ENCODE measurements around the gene RPL37.
"Not testable (repeated sequence)": the region's sequence is repeated elsewhere in the genome, so short reads cannot be mapped to it uniquely, and the experiment has no call there.

The RPL37 gene

GRCh38 chr5:40834849-40835787 lies at the start of gene RPL37:
Gene RPL37 (minus strand): TSS chr5:40835222. CDS start chr5:40835185, 37 bp downstream.
- DNase-seq = peak; percentile 86

DNA sequence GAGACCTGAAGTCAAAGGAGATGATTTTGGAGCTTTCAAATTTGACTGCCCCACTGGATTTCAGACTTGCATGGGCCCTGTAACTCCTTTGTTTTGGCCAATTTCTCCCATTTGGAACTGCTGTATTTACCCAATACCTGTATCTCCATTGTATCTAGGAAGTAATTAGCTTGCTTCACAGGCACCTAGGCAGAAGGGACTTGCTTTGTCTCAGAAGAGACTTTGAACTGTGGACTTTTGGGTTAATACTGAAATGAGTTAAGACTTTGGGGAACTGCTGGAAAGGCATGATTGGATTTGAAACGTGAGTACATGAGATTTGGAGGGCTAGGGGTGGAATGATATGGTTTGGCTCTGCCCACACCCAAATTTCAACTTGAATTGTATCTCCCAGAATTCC lies 48.0 kb upstream of the RPL37 start:
- DNase-seq = not testable (repeated sequence)

DNA sequence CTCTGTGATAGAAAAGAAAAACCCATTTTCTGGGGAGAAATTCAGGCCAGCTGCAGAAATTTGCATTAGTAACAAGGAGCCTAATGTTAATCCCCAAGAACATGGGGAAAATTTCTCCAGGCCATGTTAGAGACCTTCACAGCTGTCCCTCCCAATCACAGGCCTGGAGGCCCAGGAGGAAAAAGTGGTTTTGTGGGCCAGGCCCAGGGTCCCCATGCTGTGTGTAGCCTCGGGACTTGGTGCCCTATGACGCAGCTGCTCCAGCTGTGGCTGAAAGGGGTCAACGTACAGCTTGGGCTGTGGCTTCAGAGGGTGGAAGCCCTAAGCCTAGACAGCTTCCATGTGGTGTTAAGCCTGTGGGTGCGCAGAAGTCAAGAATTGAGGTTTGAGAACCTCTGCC lies 47.3 kb upstream of the RPL37 start:
- no peak for DNase-seq

GRCh38 chr5:40879163-40879942 lies 44.3 kb upstream of the RPL37 start:
- DNase-seq = no peak

GRCh38 chr5:40877371-40877988 lies 42.5 kb upstream of the RPL37 start:
- DNase-seq = no peak

DNA sequence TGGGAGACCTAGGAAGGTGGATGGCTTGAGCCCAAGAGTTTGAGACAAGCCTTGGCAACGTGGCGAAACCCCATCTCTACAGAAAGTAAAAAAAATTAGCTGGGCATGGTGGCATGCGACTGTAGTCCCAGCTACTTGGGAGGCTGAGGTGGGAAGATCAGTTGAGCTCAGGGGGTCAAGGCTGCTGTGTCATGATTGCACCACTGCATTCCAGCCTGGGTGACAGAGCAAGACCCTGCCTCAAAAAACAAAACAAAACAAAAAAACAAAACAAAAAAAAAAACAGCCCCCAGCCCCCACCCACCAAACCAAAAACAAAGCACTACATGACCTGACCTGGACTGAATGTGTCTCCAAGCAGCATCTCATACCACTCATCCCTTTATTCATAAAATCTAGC lies 40.9 kb upstream of the RPL37 start:
- DNase-seq = no peak

- no peak for DNase-seq
Measured at GRCh38 chr5:40873286-40873880, 38.4 kb upstream of the RPL37 start.

- DNase-seq = not testable (repeated sequence)
Measured at GRCh38 chr5:40872253-40872652, 37.2 kb upstream of the RPL37 start.

DNA sequence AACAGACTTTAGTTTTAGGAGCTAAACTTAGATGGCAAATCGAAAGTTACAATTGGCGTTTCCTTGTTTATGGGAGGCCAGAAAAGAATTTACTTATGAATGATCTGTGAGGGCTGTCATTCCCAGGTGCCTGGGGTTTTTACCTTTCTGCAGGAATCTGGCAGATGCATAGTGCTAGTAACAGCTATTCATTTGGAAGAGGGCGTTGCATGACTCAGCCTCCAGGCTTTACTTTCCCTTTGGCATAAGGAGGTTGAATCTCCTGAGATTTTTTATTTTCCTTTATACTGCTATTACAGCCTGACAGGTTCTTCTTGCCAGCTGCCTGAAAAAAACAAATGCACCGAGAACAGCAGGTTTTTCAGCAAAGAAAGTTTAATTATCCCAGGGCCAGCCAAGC lies 36.2 kb upstream of the RPL37 start:
- DNase-seq = no peak

GRCh38 chr5:40869384-40869783 lies 34.4 kb upstream of the RPL37 start:
- DNase-seq = no peak

- no peak for DNase-seq
Measured at GRCh38 chr5:40866844-40867243, 31.8 kb upstream of the RPL37 start.

- DNase-seq = not testable (repeated sequence)
Measured at GRCh38 chr5:40865004-40865403, 30.0 kb upstream of the RPL37 start.

GRCh38 chr5:40860711-40861110 lies 25.7 kb upstream of the RPL37 start:
- no peak for DNase-seq

- no peak for DNase-seq
Measured at GRCh38 chr5:40853632-40854192, 18.7 kb upstream of the RPL37 start.

- DNase-seq = no peak
Measured at GRCh38 chr5:40847525-40847924, 12.5 kb upstream of the RPL37 start.

GRCh38 chr5:40846371-40846770 lies 11.3 kb upstream of the RPL37 start:
- DNase-seq = no peak

GRCh38 chr5:40844565-40844964 lies 9.5 kb upstream of the RPL37 start:
- no peak for DNase-seq

- DNase-seq = no peak
Measured at GRCh38 chr5:40842351-40842750, 7.3 kb upstream of the RPL37 start.

DNA sequence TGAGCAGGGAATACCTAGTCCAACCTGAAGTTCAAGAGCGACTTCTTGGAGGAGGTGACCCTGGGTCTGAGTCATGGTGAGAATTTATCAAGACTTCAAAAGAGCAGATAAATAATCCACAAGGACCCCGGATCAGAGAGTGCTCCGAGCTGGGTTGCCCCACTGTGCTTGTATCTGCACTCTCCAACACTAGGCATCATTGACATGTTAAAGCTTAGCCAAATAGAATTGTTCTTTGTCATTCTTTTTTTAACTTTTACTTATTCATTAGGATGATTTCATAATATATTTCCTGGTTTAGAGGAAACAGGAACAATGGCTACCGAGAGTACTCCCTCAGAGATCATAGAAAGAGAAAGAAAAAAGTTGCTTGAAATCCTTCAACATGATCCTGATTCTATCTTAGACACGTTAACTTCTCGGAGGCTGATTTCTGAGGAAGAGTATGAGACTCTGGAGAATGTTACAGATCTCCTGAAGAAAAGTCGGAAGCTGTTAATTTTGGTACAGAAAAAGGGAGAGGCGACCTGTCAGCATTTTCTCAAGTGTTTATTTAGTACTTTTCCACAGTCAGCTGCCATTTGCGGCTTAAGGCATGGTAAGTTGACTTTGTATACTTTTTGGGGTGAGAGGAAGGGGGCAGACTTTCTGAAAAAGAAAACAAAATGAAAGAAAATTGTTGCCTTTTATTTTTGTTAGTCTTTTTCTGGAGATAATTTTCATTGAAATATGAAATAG lies 6.2 kb upstream of the RPL37 start, which contains the start of gene CARD6:
CARD6 (plus strand) TSS at position 300 of the 738 bp plus-strand sequence; CDS start at position 316, 16 bp downstream.
- no peak for DNase-seq

GRCh38 chr5:40838086-40838485 lies 3.1 kb upstream of the RPL37 start:
- no peak for DNase-seq

- DNase-seq = peak; percentile 51
Measured at GRCh38 chr5:40834391-40834848, 602 bp downstream of the RPL37 start.
